GM10266 (cell line): ENCODE results near the gene ATP2A1.
"Not testable (repeated sequence)": the region's sequence is repeated elsewhere in the genome, so short reads cannot be mapped to it uniquely, and the experiment has no call there.

Experiments
- DNase-seq: peaks from one replicate; pipeline ENCODE4 v3.0.0; 2012; ENCODE audit errors: extremely low spot score
- CTCF ChIP-seq: IDR thresholded peaks from 2 replicates; pipeline ENCODE4 v1.5.1; 2012; ENCODE audit warnings: mild to moderate bottlenecking, low read depth; ENCODE audit not compliant: control insufficient read depth, insufficient read depth; ENCODE audit errors: missing control alignments

ATP2A1 gene

GRCh38 chr16:28882551-28883160 lies 4.4 kb downstream of the ATP2A1 start:
- DNase-seq = no peak
- TF ChIP-seq CTCF = no peak

GRCh38 chr16:28883221-28883996 lies 5.1 kb downstream of the ATP2A1 start:
- no peak for DNase-seq
- TF ChIP-seq CTCF = no peak

- no peak for TF ChIP-seq CTCF
- DNase-seq = no peak
Measured at GRCh38 chr16:28884045-28884444, 5.8 kb downstream of the ATP2A1 start.

GRCh38 chr16:28886945-28887344 lies 8.7 kb downstream of the ATP2A1 start:
- DNase-seq = no peak

GRCh38 chr16:28890355-28890754 lies 12.1 kb downstream of the ATP2A1 start:
- not testable (repeated sequence) for DNase-seq

More at GRCh38 chr16:28886945-28887344, 8.7 kb downstream of the ATP2A1 start:
- no peak for TF ChIP-seq CTCF

GRCh38 chr16:28891964-28892890 lies 13.9 kb downstream of the ATP2A1 start:
- TF ChIP-seq CTCF = no peak
- no peak for DNase-seq

- no peak for DNase-seq
- no peak for TF ChIP-seq CTCF
Measured at GRCh38 chr16:28893291-28893690, 15.0 kb downstream of the ATP2A1 start.
